Skin of body (tissue), 2 donors: Measurements from ENCODE around the gene SNX19. TPM values are rescaled to one million over a fixed set of nuclear protein-coding genes. Genes with fewer than 3 reads are reported as not detected.
A peak's percentile ranks its signal among the peaks of the same experiment; 100 is the strongest.

ENCODE experiments used
- DNase-seq: peaks from one replicate; lab custom pipeline; 2025; lab: John Stamatoyannopoulos, UW
- total RNA-seq: library from RNA; depleted of rRNA; stranded (reverse); fragments of >200 nt; gene quantifications from one replicate; pipeline ENCODE4 v1.2.3, GENCODE V29; 2014

SNX19 gene
- total RNA-seq, 1 donor from 2014 or later, result 32.2 TPM

GRCh38 chr11:130908061-130908460 lies 8.2 kb downstream of the SNX19 start:
- no peak for DNase-seq

GRCh38 chr11:130907229-130907628 lies 9.1 kb downstream of the SNX19 start:
- DNase-seq, result no peak

GRCh38 chr11:130906616-130907015 lies 9.7 kb downstream of the SNX19 start:
- no peak for DNase-seq

GRCh38 chr11:130905512-130905911 lies 10.8 kb downstream of the SNX19 start:
- DNase-seq, result no peak

- DNase-seq, result no peak
Measured at GRCh38 chr11:130904380-130904779, 11.9 kb downstream of the SNX19 start.

- DNase-seq, result no peak
Measured at GRCh38 chr11:130902380-130902779, 13.9 kb downstream of the SNX19 start.

GRCh38 chr11:130899106-130899505 lies 17.2 kb downstream of the SNX19 start:
- no peak for DNase-seq

GRCh38 chr11:130897262-130898182 lies 18.8 kb downstream of the SNX19 start:
- DNase-seq, result peak; percentile 71

GRCh38 chr11:130894322-130895025 lies 21.8 kb downstream of the SNX19 start:
- DNase-seq, result peak; percentile 46

GRCh38 chr11:130892861-130893260 lies 23.4 kb downstream of the SNX19 start:
- no peak for DNase-seq

GRCh38 chr11:130891326-130891725 lies 25.0 kb downstream of the SNX19 start:
- DNase-seq, result no peak

- no peak for DNase-seq
Measured at GRCh38 chr11:130890039-130890745, 26.1 kb downstream of the SNX19 start.

GRCh38 chr11:130888790-130889189 lies 27.5 kb downstream of the SNX19 start:
- no peak for DNase-seq

- DNase-seq, result no peak
Measured at GRCh38 chr11:130886704-130887103, 29.6 kb downstream of the SNX19 start.

GRCh38 chr11:130882138-130882551 lies 34.1 kb downstream of the SNX19 start:
- DNase-seq, result no peak

GRCh38 chr11:130881475-130882137 lies 34.7 kb downstream of the SNX19 start:
- no peak for DNase-seq

- no peak for DNase-seq
Measured at GRCh38 chr11:130879836-130880235, 36.4 kb downstream of the SNX19 start.

GRCh38 chr11:130876931-130877915 lies 39.1 kb downstream of the SNX19 start:
- DNase-seq, result no peak

- DNase-seq, result no peak
Measured at GRCh38 chr11:130876100-130876499, 40.2 kb downstream of the SNX19 start.

- DNase-seq, result no peak
Measured at GRCh38 chr11:130874955-130875531, 41.2 kb downstream of the SNX19 start.
